GM19438 (cell line): ENCODE data around the gene ANTXR2.
A peak's percentile ranks its signal among the peaks of the same experiment; 100 is the strongest.

Experiments
- ATAC-seq: cut with Tn5 transposase; IDR thresholded peaks from one replicate; pipeline ENCODE4 v1.9.1; 2021; ENCODE audit warnings: low read depth; ENCODE audit not compliant: unreplicated experiment

ANTXR2 gene

GRCh38 chr4:80092847-80093246, 19.8 kb upstream of the ANTXR2 start:
- ATAC-seq = no peak

GRCh38 chr4:80092088-80092487, 19.1 kb upstream of the ANTXR2 start:
- no peak for ATAC-seq

- ATAC-seq = no peak
Observed at GRCh38 chr4:80091688-80092087, 18.7 kb upstream of the ANTXR2 start.

GRCh38 chr4:80091184-80091583, 18.2 kb upstream of the ANTXR2 start:
- ATAC-seq = no peak

GRCh38 chr4:80090090-80090489, 17.1 kb upstream of the ANTXR2 start:
- no peak for ATAC-seq

- ATAC-seq = no peak
Observed at GRCh38 chr4:80088471-80088870, 15.4 kb upstream of the ANTXR2 start.

- no peak for ATAC-seq
Observed at GRCh38 chr4:80086296-80086695, 13.3 kb upstream of the ANTXR2 start.

- no peak for ATAC-seq
Observed at GRCh38 chr4:80085081-80085480, 12.1 kb upstream of the ANTXR2 start.

GRCh38 chr4:80082693-80083092, 9.7 kb upstream of the ANTXR2 start:
- ATAC-seq = no peak

- ATAC-seq = no peak
Observed at GRCh38 chr4:80081566-80081965, 8.5 kb upstream of the ANTXR2 start.

- no peak for ATAC-seq
Observed at GRCh38 chr4:80079255-80079923, 6.4 kb upstream of the ANTXR2 start.

GRCh38 chr4:80078346-80079092, 5.5 kb upstream of the ANTXR2 start:
- ATAC-seq = no peak

GRCh38 chr4:80077639-80078038, 4.6 kb upstream of the ANTXR2 start:
- ATAC-seq = no peak

GRCh38 chr4:80076681-80077080, 3.7 kb upstream of the ANTXR2 start:
- ATAC-seq = no peak

- no peak for ATAC-seq
Observed at GRCh38 chr4:80075995-80076675, 3.1 kb upstream of the ANTXR2 start.

- no peak for ATAC-seq
Observed at GRCh38 chr4:80074651-80075050, 1.6 kb upstream of the ANTXR2 start.

- no peak for ATAC-seq
Observed at GRCh38 chr4:80074069-80074468, 1.0 kb upstream of the ANTXR2 start.

- ATAC-seq = peak; percentile 51
Observed at GRCh38 chr4:80073473-80074008, 512 bp upstream of the ANTXR2 start.

- ATAC-seq = peak; percentile 24
Observed at GRCh38 chr4:80072228-80072743, 743 bp downstream of the ANTXR2 start.

- peak; percentile 24 for ATAC-seq
Observed at GRCh38 chr4:80071604-80072227, 1.3 kb downstream of the ANTXR2 start.
